Adrenal gland (tissue), 12 donors: ENCODE data around the gene KDM6A. TPM values are rescaled to one million over a fixed set of nuclear protein-coding genes. Genes with fewer than 3 reads are reported as not detected.
A peak's percentile ranks its signal among the peaks of the same experiment; 100 is the strongest.

Source experiments
- DNase-seq, 7 donors: peaks; one replicate each; pipeline ENCODE4 v3.0.0-alpha.2; 2019 to 2020
- H3K27ac ChIP-seq, 5 donors: fragments of 200-600 bp; sonication (generic) in 4 of 5; 1 replicate in 3 of 5; 2 replicates in 2 of 5; pipeline versions ENCODE4 v1.5.1 to v1.8.0; 2016 to 2020; ENCODE audit warnings: mild to moderate bottlenecking in 1 of 5
- H3K27me3 ChIP-seq: fragments of 200-600 bp; 2 replicates; pipeline ENCODE4 v1.8.0; 2021
- H3K36me3 ChIP-seq, 2 donors: fragments of 200-600 bp; replicated peaks in 1 of 2; 1 replicate in 1 of 2; 2 replicates in 1 of 2; pipeline versions ENCODE4 v1.5.1 to v1.8.0; 2018 to 2022
- H3K4me1 ChIP-seq, 2 donors: fragments of 200-600 bp; replicated peaks in 1 of 2; 1 replicate in 1 of 2; 2 replicates in 1 of 2; pipeline versions ENCODE4 v1.5.1 to v1.8.0; 2018 to 2021
- H3K4me3 ChIP-seq, 4 donors: fragments of 200-600 bp; sonication (generic) in 3 of 4; one replicate each; pipeline ENCODE4 v1.5.1; 2016 to 2018
- H3K9me3 ChIP-seq, 3 donors: fragments of 200-600 bp; sonication (generic) in 1 of 3; replicated peaks in 1 of 3; 1 replicate in 2 of 3; 2 replicates in 1 of 3; pipeline versions ENCODE4 v1.5.1 to v1.8.0; 2016 to 2021
- CTCF ChIP-seq, 6 experiments: fragments of 450-650 bp in 4 of 6; fragments of 200-600 bp in 2 of 6; sonication (generic) in 1 of 6; IDR thresholded peaks; 1 replicate in 5 of 6; 2 replicates in 1 of 6; pipeline versions ENCODE4 v1.5.1 to v1.8.0; 2016 to 2021; ENCODE audit warnings: antibody characterized with exemption in 6 of 6, mild to moderate bottlenecking in 2 of 6, moderate library complexity in 1 of 6
- POLR2A ChIP-seq, 2 donors: fragments of 450-650 bp; IDR thresholded peaks; one replicate each; pipeline ENCODE4 v1.6.1; 2017; ENCODE audit warnings: antibody characterized with exemption in 2 of 2, mild to moderate bottlenecking in 2 of 2, moderate library complexity in 1 of 2
- whole genome bisulfite sequencing, 4 donors: extraction: QIAGEN DNeasy Blood & Tissue Kit in 2 of 4; methylation state at CpG; one replicate each; pipeline versions ENCODE4 v1.1.5 to v1.1.7; 2013 to 2017; 5-methylcytosine and 5-hydroxymethylcytosine counted together
- intact Hi-C, 2 donors: fragments of 100-400 bp; cut with DNase I; formaldehyde crosslinking; loops; one replicate each; pipeline versions ENCODE4 v1.14.1 to v1.15.0; 2022 to 2023
- polyA plus RNA-seq, 3 donors: library from polyadenylated mRNA; stranded (reverse); fragments of 200-250 nt in 2 of 3; fragments of 350-450 nt in 1 of 3; fragmentation: Illumina TruSeq in 1 of 3; extraction: RNeasy Lipid Tissue Mini Kit (QIAGEN cat#74804) in 1 of 3; gene quantifications; one replicate each; pipeline ENCODE4 v1.2.3, GENCODE V29; 2013 to 2014
- total RNA-seq, 9 donors: library from RNA; depleted of rRNA in 4 of 9; stranded (reverse); fragments of >200 nt in 4 of 9; fragments of 120-200 nt in 1 of 9; fragmentation: NEBNext Ultra II Directional in 1 of 9; extraction: Animal tissue kit (Norgen Biotek cat#: 25700) in 1 of 9; gene quantifications; one replicate each; pipeline versions ENCODE4 v1.1.0 to v1.2.4, GENCODE V29; 2013 to 2023
- donor health status: healthy with polysubstance abuse.
- donor health status: Bipolar disorder and iron deficiency.
- donor health status: DM: yes; HTN: yes; CAD: no.
- donor health status: DM: no; HTN: no; CAD: no.
- donor health status: DM: no; HTN: no; CAD: no.
- donor health status: DM: yes; HTN: yes; CAD: no.

The KDM6A gene
- total and polyA plus RNA-seq, 12 donors: 4.1 to 37.9 (median 21.6) TPM

DNA sequence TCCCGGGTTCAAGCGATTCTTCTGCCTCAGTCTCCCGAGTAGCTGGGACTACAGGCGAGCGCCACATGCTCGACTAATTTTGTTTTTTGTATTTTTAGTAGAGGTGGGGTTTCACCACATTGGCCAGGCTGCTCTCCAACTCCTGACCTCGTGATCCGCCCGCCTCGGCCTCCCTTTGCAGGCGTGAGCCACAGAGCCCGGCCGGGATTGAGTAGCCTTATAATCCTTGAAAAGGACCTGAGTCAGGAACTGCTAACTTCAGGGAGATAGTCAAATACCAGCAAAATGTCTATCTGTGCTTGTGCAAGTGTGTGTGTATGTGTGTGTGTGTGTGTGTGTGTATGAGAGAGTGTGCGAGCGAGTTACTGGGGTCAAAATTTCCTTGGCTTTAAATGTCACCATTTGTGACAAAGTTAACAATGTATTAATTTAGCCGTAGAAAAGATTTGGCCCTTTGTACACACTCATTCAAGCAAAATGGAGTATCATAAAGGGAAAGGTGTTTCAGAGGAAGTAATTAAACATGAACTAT, 1.8 kb upstream of the KDM6A start:
- DNase-seq: peak in 5 of 7 donors; percentile 13 to 35 (median 29)
- Histone ChIP-seq H3K4me1 (peaks cover 4 to 28% of the 10 kb centered on the region in 2 donors), H3K27me3 (no peaks in the 10 kb centered on the region), H3K27ac (peak overlapping the region in 1 of 5 donors; percentile 98), H3K36me3 (no peaks in the 10 kb centered on the region), H3K9me3 (no peaks in the 10 kb centered on the region), H3K4me3 (peak overlapping the region in 1 of 4 donors; percentile 92)
- TF ChIP-seq CTCF (IDR thresholded peaks at IDR 0.05) (no peak), POLR2A (IDR thresholded peaks at IDR 0.05) (no peak)
- intact Hi-C loops: no loop called here
- WGBS, 4 donors: 52 to 77% (median 71%) methylated on average over 11 to 16 of the region's 16 CpGs

GRCh38 chrX:44871931-44872820, 812 bp upstream of the KDM6A start:
- peak overlapping the region; percentile 41 to 98 (median 94) for H3K27ac ChIP-seq
- H3K36me3 ChIP-seq: no peaks in the 10 kb centered on the region
- H3K4me1 ChIP-seq: peaks cover 4 to 37% of the 10 kb centered on the region in 2 donors
- no peaks in the 10 kb centered on the region for H3K27me3 ChIP-seq
- TF ChIP-seq CTCF (IDR thresholded peaks at IDR 0.05): no peak
- no peak for TF ChIP-seq POLR2A (IDR thresholded peaks at IDR 0.05)
- no peaks in the 10 kb centered on the region for H3K9me3 ChIP-seq
- peak in 6 of 7 donors; percentile 38 to 56 (median 52) for DNase-seq
- 0 to 14% (median 1%) methylated on average over 2 to 58 of the region's 60 CpGs for WGBS, 4 donors
- peak overlapping the region in 3 of 4 donors; percentile 40 to 92 (median 92) for H3K4me3 ChIP-seq
- intact Hi-C loops: no loop called here

DNA sequence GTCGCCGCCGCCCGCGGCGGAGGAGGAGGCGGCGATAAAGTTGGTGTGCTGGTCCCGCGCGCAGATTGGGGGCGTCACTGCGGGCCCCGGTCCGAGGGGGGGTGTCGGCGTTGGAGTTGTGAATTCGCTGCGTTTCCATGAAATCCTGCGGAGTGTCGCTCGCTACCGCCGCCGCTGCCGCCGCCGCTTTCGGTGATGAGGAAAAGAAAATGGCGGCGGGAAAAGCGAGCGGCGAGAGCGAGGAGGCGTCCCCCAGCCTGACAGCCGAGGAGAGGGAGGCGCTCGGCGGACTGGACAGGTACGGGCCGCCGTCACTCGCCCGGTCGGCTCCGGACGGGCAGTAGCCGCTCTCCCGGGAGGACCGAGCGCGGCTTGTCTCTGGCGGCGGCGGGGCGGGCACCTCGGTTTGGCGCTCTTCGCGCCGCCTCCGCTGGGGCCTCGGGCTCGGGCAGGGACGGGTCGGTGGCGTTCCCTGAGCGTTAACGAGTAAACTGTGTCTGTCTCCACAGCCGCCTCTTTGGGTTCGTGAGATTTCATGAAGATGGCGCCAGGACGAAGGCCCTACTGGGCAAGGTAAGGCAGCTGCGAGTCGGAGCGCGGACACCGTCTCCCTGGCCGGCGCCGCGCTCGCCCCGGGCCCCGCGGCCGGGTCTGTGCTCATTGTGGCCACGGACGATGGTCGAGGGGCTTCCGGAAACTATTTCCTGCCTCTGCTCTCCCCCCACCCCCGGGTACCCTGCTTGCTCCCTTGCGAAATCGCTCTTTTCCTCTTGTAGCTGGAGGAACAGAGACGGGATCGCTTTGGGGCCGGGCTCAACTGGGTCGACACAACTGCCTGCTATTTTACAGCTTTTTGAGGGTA, 658 bp downstream of the KDM6A start:
- WGBS, 4 donors: 0 to 1% (median 0%) methylated on average over 37 to 99 of the region's 99 CpGs; no CpG with 5 or more reads in 1 of the 4 donors
- peak in 1 of 2 donors; percentile 12 for TF ChIP-seq POLR2A (IDR thresholded peaks at IDR 0.05)
- peak in 1 of 6 experiments; percentile 13 for TF ChIP-seq CTCF (IDR thresholded peaks at IDR 0.05)
- Histone ChIP-seq H3K4me3 (peak overlapping the region; percentile 28 to 92 (median 76)), H3K4me1 (peaks cover 4 to 50% of the 10 kb centered on the region in 2 donors), H3K36me3 (no peaks in the 10 kb centered on the region), H3K9me3 (no peaks in the 10 kb centered on the region), H3K27ac (peak overlapping the region; percentile 92 to 98 (median 97)), H3K27me3 (no peaks in the 10 kb centered on the region)
- peak; percentile 49 to 73 (median 69) for DNase-seq
- intact Hi-C loops: no loop called here
